Activated CD4-positive, alpha-beta T cell treated with anti-CD3 and anti-CD28 coated beads, Interleukin-2, Interleukin-4, amounts not matched to agents 100 ng/mL and 50 ng/mL, durations not matched to agents 16 hours and 8 hours (primary cell): ENCODE data around the gene EGR2.
"Not testable (repeated sequence)": the region's sequence is repeated elsewhere in the genome, so short reads cannot be mapped to it uniquely, and the experiment has no call there.

ENCODE experiments used
- DNase-seq: peaks from one replicate; pipeline ENCODE4 v3.0.0-alpha.2; 2020; ENCODE audit warnings: low spot score

Gene EGR2

GRCh38 chr10:62792261-62792660 is 23.9 kb downstream of the EGR2 start:
- no peak for DNase-seq

- DNase-seq, result no peak
These were observed 25.6 kb downstream of the EGR2 start for GRCh38 chr10:62790571-62790970.

GRCh38 chr10:62790019-62790555 is 26.1 kb downstream of the EGR2 start:
- no peak for DNase-seq

DNA sequence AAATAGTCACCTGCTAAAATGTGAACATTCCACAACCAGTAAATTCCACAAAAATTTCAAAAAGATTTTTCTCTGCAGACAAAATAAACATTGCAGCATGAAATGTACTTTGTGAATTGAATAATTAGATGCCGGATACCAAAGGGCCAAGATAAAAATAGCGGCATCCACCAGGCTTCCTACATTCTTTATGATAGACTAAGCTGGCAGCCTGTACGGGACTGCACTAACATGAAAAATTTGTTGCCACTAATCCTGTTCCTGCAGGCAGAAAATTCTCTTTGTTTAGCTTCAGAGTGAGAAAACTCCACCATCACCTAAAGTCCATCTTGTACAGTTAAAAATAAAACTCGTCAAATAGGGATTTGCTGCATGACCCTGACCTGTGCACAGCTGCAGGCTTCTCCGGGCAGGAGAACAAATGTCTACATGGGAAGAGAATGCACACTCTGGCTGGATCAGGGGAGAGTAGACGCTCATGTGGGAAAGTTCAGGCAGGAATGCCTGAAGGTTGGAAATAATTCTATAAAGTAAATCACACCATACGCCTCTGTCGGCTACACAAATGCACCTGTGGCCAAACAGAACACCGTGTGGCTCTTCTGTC is 27.2 kb downstream of the EGR2 start:
- no peak for DNase-seq

GRCh38 chr10:62788285-62788684 is 27.9 kb downstream of the EGR2 start:
- not testable (repeated sequence) for DNase-seq

DNA sequence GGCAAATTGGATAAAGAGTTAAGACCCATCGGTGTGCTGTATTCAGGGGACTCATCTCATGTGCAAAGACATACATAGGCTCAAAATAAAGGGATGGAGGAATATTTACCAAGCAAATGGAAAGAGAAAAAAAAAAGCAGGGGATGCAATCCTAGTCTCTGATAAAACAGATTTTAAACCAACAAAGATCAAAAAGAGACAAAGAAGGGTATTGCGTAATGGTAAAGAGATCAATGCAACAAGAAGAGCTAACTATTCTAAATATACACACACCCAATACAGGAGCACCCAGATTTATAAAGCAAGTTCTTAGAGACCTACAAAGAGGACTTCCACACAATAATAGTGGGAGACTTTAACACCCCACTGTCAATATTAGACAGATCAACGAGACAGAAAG is 31.6 kb downstream of the EGR2 start:
- DNase-seq, result not testable (repeated sequence)

DNA sequence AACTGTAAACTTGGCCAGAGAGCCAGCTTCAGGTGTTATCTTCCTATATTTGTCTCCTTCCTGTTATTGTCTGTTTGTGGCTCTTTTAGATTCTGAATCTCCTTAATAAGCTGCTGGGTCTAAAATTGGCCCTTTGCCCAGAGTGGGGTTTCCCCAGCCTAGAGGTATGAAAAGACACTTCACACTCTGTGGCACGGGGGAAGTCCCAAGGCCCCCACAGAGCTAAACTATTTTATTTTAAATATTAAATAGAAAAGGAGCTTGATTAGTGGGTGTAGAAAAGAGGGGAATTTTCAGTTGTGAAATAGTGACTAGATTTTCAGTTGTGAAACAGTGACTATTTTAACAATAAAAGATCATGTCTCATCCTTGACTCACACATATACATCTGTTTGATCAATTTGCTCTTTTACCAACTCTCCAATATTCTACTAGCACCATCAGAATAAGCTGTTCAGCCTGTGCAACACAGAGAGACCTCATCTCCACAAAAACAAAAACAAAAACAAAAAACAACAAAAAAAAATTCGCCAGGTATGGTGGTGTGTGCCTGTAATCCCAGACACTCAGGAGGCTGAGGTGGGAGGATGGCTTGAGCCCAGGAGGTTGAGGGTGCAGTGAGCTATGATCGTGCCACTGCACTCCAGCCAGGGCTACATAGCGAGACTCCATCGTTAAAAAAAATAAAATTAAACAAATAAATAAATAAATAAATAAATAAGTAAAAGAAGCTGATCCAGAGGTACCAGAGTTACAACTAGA is 36.5 kb downstream of the EGR2 start:
- peak; percentile 73 for DNase-seq

DNA sequence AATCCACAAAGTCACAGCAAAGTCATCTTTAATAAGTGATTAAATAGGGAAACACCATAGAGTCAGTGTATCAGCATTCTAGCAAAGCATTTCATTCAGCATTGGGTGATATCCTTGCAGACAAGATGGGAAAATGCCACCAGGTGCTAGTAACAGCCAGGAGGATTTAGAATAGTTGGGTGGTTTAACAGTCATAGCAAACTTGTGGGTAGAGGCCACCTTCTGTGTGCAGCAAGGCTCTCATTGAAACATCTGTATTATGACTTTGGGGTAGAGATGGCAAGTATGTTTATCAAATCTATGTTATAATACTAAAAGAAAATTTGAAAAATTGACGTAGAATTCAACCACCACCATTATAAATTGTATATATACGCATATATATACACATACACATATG is 38.0 kb downstream of the EGR2 start:
- DNase-seq, result peak; percentile 21

DNA sequence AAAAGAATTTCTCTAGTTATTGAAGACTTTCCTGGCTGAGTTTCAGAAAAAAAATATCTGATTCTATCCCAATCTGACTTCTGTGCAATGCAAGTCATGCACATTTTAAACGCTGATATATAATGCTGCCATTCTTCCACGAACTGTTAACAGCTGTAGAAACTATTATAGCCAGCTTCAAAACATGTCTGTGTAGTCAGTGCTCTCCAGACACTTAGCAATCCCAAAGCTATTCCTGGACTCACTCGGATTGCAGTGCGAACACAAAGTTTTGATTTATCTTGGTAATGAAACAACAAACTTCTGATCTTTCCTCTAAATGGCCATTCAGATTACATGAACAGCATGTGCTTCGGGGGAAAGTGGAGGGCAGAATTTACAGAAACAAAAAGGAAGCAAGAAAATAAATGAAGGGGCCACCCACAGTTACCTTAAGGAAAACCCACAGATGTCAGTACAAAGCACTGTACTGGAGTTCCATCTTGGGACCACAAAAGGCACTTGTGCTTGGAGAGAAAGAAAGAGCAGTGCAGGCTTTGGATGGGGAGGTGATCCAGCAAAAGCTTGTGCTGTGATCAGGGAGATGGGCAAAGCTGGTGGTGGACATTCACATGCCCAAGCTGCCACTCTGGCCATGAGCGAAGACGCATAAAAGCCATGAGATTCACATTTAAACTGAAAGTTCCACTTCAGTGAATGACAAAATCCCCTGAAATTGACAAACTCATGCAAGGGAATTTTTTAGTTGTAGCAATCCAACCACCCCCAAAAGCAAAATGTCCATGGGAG is 43.8 kb downstream of the EGR2 start:
- DNase-seq, result no peak

DNA sequence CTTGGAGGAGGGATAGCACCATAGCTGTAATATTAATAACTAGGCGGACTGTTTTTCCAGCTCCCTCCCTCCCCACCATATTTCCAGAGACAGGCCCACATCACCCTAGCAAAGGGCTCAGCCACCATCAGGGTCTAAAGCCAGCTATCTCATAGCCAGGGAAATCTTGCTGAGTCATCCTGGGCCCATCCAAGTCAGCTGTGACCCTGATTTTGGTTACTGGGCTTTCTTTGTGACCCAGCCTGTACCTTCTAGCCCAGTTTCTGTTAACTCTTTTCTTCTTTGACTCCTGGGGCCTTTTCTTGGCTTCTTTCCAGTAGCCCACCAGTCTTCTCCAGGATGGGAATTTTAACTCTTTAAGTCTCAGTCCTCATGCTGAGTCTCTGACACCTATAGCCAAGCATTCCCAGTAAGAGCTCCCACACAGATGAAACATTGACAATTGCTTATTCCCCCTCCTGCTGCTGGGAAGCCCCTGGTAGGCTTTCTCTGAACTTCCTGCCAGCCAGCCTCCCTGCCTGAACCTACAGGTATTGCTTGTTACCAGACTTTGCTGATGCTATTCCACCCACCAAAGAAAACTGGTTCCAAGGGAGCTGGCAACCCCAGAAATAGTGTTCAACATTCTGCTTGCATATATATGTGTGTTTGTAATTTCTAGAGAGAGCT is 46.5 kb downstream of the EGR2 start:
- DNase-seq, result no peak

DNA sequence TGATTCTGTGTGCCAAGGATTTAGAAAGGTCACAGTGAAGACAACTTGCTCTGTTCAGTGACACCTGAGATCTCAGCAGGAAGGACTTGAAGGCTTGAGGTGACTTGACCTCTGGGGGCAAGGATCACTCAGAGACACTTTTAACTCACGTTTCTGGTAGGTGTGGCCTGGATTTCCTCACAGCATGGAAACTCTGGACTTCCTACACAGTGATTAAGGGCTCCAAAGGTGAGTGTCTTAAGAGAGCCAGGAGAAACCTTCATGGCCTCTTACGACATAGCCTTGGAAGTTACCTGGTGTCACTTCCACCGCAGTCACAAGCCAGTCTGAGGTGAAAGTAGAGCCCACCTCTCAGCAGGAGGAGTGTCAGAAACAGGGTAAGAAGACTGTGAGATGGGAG is 49.8 kb downstream of the EGR2 start:
- no peak for DNase-seq

- DNase-seq, result no peak
These were observed 50.4 kb downstream of the EGR2 start for GRCh38 chr10:62765726-62766125.

- DNase-seq, result no peak
These were observed 52.2 kb downstream of the EGR2 start for GRCh38 chr10:62764011-62764410.

DNA sequence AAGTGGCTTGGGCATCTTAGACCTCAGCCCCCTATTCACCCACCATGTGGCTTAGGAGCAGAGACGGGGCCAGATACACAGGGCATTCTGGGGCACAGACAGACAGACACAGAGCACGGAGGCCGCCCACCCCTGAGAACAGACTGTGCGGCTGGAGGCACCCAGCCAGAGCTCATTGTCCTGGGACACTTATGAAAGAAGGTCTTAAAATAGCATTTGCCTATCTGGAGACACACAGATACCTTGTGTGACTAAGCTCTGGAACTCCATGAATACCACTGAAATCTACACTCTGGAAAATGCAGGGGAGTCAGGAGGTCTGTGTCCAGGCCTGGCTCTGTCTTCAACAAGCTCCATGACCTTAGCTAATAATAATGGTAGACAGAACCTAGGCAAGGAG is 53.0 kb downstream of the EGR2 start:
- DNase-seq, result no peak
